GM21717 (cell line): Measurements from ENCODE around the gene C19orf47.

ENCODE experiments used
- ATAC-seq: cut with Tn5 transposase; IDR thresholded peaks from one replicate; pipeline ENCODE4 v1.9.1; 2021; ENCODE audit warnings: mild to moderate bottlenecking, moderate library complexity; ENCODE audit not compliant: unreplicated experiment

Gene C19orf47, protein sequence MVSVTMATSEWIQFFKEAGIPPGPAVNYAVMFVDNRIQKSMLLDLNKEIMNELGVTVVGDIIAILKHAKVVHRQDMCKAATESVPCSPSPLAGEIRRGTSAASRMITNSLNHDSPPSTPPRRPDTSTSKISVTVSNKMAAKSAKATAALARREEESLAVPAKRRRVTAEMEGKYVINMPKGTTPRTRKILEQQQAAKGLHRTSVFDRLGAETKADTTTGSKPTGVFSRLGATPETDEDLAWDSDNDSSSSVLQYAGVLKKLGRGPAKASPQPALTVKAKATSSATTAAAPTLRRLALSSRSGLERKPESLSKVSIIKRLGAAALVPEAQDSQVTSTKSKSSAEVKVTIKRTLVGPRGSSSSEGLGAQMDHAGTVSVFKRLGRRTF

DNA sequence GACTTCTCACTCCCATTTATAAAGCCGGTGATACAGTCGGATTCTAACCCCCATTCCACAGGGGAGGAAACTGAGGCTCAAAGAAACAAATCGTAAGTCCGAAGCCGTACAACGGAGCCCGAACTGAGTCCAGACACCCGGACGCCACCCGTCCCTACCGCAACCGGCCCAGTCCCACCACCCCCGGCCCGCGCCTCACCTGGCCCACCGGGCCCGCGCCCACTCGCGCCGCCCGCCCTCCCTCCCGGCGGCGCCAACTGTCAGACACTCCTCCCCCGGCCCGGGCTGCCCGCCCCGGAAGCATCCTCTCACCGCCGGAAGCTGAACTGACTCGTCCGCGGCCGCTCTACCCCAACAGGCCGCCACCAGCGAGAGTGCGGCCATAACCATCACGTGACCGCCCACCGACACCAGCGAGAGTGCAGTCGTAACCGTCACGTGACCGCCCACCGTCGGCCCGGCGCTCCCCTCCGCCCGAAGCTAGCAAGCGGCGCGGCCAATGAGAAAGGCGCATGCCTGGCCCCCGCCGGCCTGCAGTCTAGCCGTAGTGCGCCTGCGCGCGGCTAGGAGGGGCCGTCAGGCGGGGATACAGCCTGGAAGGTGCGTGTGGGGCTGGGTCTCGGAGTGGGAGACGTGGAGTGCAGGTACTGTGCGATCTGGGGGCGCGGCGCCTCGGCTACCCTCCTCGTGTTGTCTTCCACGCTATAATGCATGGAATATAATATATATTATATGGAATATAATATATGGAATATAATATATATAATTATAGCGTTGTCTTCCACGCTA lies at the start of gene C19orf47, which contains the start of gene PLD3:
Gene C19orf47, minus strand, starts transcription at position 273 of the 789 bp plus-strand sequence. CDS start 6,540 bp downstream, outside the sequence.
Gene PLD3, plus strand, starts transcription at position 571 of the 789 bp plus-strand sequence. CDS start 17,789 bp downstream, outside the sequence.
- ATAC-seq: peak; percentile 86

DNA sequence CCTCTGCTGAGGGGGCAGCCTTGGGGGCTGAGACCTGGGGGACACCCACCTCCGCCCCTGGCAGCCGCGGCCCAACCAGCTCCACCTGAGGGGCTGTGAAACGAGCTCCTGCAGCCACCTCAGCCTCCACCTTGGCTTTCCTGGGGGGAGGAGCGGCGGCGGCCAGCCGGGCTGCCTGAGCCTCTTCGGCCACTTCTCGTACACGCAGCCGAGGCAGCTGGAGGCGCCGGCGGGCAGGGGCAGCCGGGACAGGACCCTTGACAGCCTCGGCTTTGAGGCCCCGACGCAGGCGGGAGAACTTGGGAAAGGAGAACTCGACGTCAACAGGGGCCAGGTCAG lies 49.3 kb upstream of the C19orf47 start:
- ATAC-seq: no peak

DNA sequence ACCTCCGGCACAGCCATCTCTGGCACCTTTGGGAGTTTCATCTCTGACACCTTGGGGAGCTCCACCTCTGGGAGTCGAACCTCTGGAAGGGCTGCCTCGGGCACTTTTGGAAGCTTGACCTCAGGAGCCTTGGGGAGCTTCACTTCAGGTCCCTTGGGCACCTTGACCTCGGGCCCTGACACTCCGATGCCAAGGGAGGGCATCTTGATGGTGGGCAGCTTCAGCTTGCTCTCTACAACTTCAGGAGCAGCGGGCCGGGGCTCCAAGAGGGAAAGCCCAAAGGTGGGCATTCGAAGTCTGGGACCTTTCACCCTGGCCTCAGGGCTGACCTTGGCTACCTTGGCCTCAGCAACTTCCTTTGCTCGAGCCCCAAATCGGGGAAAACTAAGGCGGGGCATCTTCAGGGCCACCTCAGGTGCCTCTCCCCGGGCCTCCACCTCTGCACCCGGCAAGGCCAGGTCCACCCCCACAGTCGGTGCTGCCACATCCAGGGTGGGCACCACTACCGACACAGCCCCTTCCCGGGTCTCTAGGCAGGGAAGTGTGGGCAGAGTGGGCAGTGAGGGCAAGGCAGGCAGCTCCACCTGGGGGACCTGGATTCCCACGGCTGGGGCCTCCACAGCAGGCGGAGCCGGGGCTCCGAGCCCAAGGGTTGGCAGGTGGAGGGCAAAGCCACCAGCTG lies 48.8 kb upstream of the C19orf47 start:
- ATAC-seq: no peak

DNA sequence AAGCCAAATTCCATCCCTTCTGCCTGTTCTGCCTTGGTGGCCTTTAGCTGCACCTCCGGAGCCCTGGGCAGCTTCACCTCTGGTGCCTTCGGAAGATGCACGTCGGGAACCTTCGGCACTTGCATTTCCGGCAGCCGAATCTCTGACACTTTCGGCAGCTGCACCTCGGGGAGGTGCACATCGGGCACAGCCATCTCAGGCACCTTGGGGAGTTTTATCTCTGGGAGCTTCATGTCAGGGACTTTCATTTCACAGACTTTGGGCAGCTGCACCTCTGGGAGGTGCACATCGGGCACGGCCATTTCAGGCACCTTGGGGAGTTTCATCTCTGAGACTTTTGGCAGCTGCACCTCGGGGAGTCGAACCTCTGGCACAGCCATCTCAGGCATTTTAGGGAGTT lies 47.8 kb upstream of the C19orf47 start:
- ATAC-seq: no peak

DNA sequence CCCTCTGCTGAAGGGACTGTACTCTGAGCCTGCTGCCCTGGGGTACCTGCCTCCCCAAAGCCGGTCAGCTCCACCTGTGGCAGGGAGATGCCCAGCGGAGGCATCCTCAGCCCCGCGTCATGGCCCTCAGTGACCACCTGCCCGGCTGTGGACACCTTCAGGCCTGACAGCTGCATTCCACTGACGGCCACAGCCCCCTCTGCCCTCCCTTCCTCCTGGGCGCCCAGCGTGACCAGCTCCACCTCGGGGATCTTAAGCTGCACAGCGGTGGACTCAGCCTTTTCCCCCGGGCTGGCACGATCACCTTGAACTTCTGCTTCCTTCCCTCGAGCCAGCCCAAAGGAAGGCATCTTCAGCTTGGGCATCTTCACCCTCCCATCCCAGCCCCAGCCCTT lies 46.6 kb upstream of the C19orf47 start:
- ATAC-seq: no peak

DNA sequence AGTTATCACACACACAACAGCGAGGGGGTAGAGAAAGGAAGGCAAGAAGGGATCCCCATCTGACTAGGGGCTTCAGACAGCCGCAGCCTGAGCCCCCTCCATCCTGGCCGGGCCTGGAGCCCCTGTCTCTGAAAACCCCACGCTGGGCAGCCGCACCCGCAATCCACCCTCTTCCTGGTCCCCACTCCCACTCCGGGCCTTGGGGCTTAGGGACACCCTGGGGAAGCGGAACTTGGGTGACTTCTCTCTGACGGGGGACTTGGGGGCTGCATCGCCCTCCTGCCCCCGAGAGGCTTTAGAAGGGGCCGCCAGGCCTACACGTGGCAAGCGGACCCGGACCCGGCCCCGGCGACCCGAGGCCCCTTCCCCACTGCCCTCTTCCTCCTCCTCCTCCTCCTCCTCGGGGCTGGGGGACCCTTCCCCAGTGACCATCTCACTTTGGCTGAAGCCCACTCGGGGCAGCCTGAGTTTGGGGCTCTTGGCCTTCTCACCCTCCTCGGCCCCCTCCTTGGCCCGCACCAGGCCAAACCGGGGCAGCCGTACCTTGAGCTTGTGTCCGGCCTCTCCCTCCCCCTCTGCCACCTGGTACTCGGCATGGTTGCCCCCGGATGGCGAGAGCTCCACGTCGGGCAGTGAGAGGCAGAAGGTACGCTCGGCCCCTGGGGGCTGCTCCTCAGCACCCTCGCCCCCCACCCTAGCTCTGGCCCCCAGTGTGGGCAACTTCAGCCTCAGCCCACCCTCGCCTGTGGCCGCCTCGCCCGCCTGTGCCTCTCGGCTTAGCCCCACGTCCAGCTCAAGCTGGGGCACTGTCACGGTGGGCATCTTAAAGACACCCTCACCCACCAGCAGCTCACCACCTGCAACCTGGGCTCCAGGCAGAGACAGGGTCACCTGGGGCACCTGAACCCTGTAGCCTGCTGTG lies 46.0 kb upstream of the C19orf47 start:
- no peak for ATAC-seq

DNA sequence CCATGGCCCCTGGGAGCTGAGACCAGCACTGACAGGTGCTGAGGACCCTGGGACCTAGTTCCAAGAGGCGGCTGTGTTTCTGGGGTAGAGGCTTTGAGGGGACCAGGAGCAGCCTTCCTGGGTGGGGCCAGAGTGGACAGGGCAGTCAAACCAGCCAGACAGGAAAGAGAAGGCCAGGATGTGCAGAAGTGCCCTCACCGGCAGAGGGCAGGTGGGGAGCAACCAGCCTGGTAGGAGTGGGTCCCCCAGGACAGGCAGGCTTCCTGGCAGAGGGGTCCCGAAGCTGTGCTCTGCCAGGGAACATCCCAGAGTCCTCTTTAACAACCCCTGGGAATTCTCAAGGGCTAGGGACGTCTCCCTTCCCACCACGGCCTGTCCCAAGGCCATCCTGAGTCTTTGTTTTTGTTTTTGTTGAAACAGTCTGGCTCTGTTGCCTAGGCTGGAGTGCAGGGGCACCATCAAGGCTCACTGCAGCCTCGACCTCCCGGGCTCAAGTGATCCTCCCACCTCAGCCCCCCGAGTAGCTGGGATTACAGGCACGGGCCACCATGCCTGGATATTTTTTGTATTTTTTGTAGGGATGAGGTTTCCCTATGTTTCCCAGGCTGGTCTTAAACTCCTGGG lies 44.8 kb upstream of the C19orf47 start:
- no peak for ATAC-seq

DNA sequence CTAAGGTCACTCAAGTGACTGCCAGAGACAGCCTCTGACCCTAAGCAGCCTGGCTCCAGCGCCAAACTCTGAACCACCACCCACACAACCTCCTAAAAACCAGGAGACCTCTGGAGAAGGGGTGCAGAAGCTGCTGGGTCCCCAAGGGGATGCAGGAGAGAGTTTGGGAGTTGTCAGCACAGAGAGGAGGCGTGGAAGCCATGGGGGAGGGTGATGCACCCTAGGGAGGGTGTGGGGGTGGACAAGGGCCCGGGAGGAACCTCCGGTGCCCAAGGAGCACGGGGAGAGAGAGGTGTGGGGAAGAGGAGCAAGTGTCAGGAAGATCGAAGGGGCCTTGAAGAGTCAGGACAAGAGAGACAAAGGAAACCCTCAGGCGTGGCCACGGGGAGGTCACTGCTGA lies 43.9 kb upstream of the C19orf47 start:
- no peak for ATAC-seq

DNA sequence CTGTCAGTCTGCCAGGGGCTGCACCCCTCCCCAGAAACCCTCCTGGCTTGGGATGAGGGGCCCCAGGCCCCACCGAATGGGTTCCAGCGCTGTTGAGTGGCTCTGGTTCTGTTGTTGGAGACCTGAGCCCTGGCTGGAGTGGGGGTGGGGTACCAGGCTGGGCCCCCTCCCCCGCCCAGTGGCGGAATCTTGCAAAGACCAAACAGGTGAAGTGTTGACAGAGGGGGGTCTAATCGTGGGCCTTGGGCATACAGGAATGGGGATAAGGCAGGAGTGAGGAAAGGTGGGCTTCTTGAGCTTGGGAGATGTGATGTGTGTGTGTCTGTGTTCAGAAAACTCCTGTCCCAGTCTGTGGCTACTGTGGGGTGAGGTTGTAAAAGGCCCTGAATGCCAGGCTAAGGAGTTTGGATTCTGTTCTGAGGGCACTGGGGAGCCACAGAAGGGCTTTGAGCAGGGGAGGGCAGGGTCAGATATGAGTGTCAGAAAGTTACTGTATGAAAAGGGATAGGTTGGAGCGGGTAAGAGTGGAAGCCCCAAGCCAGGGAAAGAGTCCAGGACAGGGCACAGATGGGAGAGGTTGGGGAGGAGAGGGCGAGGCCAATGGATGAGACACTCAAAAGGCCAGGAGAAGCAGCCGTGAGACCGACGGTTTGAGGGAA lies 42.0 kb upstream of the C19orf47 start, which contains the start of gene HIPK4:
Gene HIPK4, minus strand, starts transcription at position 98 of the 659 bp plus-strand sequence. CDS start 279 bp downstream, outside the sequence.
- ATAC-seq: no peak

DNA sequence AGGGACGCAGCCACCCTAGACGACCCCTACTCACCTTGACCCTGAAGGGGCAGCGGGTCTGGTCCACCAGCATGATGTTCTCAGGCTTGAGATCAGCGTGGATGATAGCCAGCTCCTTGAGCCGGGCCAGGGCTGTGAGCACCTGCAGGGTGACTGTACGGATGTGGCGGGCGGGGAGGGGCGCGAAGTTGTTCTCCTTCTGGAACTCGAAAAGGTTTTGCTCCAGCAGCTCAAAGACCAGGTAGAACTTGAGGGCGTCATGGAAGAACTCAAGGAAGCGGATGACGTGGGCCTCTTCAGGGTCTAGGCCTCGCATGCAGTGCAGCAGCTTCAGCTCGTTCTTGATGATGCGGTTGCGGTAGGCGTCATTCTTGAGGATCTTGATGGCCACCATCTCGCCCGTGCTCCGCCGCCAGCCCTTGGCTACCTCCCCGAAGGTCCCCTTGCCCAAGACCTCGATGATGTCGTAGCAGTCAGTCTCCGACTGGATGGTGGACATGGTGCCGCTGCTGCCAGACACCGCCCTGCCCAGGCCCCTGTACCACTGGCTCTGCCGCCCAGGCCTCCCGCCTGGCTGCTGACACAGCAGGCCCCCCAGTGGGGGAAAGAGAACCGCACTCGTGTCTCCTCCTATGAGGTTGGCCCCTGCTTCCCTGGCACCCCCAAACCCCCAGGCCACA lies 41.3 kb upstream of the C19orf47 start:
- ATAC-seq: no peak

DNA sequence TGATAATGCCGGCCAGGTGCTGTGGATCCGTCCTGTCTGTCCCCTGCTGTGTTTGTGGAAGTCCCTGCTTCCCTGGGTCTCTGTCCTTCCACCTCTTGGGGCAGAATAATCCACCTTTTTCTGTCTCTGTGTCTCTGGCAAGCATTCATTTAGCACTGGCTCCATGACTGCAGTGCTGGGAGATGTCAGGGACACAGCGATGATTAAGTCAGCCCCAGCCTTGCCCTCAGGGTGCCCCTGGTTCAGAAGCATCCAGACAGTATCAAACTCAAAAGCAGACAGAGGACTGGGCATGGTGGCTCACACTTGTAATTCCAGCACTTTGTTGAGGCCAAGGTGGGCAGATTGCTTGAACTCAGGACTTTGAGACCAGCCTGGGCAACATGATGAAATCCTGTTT lies 40.3 kb upstream of the C19orf47 start:
- no peak for ATAC-seq

DNA sequence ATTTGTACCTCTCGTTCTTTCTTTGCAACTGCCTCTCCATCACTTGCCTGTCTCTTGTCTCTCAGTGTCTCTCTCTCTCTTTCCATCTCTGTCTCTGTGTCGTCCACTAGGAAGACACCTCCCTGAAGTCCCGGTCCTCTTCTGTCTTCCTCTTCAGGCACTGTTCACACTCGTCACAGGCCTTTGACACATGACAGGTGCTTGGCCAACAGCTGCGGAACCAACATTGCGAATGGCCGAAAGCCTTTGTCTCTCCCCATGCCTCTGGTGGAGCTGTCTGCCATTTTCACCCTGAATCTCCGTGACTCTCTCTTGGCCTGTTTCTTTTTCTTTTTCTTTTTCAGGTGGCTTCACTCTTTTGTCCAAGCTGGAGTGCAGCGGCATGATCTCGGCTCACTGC lies 39.0 kb upstream of the C19orf47 start:
- no peak for ATAC-seq

DNA sequence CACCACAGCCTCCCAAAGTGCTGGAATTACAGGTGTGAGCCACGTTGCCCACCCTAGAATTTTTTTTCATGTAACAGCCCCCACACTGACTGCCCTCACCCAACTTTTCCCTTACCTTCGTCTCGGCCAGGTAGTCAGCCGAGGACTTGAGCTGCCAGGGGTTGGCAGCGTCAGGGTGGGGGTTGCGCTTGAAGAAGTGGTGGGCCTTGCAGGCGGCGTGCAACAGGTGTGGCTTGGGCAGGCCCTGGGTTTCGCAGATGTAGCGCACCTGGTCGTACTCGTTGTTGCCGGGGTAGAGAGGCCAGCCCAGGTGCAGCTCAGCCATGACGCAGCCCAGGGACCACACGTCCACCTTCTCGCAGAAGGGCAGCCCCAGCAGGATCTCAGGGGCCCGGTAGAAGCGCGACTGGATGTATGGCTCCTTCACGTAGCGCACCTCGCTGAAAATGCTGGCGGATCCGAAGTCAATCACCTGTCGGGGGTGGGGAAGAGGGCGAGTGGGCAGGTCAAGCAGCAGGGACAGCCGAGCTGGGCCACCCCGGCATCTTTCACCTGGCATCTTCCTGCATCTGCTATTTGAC lies 35.6 kb upstream of the C19orf47 start:
- ATAC-seq: no peak

DNA sequence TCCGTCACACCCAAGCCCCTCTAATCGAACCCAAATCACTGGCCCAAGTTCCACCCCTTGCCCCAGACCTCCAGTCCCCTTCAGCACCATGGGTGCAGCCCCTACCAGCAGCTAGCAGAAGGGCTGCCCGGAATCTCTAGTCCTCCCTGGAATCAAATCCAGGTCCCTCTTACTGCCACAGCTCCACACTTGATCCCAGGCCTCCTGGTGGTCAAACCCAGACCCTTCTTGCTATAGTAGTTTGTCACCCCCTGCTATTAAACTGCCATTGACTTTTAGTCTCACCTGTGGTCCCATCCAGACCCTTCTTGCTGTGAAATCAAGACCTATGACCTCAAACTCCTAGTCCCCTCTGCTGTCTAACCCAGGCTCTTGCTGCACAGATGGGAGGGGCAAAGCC lies 33.1 kb upstream of the C19orf47 start:
- ATAC-seq: no peak

DNA sequence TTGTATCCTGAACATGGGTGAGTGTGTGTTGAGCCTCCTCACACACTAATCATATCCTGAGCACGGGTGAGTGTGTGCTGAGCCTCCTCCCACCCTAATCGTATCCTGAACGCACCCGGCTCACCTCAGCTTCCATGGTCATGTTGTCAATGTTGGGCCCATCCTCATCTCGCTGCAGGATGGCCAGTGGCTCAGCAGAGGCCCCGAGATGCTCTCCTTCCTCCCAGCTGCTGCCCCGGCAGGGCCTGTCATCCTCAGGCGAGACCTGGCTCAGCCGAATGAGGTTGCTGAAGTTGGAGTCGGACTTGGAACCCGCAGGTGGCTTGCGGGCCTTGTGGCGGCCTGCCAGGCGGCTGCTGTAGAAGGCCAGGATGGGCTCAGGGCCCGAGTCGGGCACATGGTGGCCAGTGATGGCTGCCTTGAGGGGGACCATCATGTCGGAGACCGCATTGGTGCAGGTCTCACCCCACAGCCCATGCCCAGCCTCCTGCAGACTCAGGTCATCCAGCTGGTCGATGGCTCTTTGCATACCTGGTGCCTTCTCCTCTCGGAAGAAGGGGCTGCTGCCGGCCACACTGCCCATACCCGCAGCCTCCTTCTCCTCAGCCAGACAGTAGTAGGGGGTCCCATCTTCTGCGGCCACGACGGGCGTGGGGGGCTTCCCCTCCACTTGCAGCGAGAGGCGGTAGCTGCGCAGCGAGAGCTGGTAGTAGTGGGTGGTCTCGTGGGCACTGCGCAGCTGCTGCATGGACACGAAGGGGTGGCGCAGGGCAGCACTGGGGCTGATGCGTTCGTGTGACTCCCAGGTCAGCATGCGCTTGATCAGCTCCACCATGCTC lies 32.2 kb upstream of the C19orf47 start:
- ATAC-seq: no peak

DNA sequence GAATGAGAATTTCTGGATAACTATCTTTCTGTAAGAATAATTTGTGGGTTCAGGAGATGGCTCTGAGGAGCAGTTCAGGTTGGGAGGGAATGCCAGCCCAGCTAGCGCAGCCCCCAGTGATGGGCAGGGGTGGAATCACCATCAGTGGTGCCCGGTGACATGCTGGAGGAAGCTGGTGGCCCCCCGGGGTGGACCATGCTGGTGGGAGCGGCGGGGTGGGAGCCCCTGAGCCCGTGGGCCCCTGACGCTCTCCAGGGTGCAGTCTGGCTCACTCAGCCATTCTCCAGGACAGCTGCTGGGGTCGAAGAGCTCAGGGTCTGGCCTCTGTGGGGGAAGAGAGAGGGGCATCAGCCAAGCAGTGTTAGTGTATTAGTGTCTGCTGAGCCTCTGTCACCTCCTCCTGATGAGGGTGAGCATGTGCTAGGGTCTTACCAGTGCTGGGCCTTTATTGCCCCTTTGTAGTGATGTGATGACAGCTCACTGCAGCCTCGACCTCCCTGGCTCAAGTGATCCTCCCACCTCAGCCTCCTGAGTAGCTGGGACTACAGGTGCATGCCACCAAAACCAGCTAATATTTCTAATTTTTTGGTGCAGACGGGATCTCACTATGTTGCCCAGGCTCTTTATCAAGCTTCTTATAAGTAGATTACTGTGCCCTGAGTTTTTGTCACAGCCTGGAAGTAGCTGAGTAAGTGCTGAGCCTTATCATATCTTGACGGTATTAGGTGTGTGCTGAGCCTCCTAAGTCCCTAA lies 31.4 kb upstream of the C19orf47 start:
- ATAC-seq: no peak

DNA sequence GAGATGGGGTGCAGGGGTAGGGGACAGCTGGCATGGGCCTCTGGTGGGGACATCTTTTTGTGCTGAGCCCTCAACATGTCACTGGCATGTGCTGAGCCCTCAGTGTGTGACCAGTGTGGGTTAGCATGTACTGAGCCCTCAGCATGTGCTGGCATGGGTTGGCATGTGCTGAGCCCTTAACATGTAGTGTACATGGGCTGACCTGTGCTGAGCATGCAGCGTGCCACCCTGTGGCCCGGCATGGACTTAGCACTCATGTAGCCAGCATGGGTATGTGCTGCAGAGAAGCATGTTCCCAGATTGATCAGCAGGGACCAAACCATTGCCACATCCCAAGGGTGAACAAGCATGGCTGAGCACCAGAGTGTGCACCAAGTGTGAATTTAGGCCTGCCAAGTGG lies 30.3 kb upstream of the C19orf47 start:
- no peak for ATAC-seq
